Left lung (tissue), 10 donors: ENCODE results near the gene FCGR3A. TPM values are rescaled to one million over a fixed set of nuclear protein-coding genes. Genes with fewer than 3 reads are reported as not detected.
"Not testable (repeated sequence)": the region's sequence is repeated elsewhere in the genome, so short reads cannot be mapped to it uniquely, and the experiment has no call there.

Experiments
- ATAC-seq: fragments of 200-7000 bp; cut with Tn5 transposase; one replicate; pipeline ENCODE4 v1.9.1; 2020; ENCODE audit warnings: moderate library complexity
- DNase-seq, 4 donors: peaks; one replicate each; pipeline ENCODE4 v3.0.0-alpha.2; 2013 to 2020
- H3K27ac ChIP-seq, 2 donors: fragments of 200-600 bp; sonication (generic) in 1 of 2; one replicate each; pipeline versions ENCODE4 v1.5.0 to v1.8.0; 2020 to 2021
- H3K27me3 ChIP-seq, 2 donors: fragments of 200-600 bp; sonication (generic) in 1 of 2; one replicate each; pipeline versions ENCODE4 v1.5.0 to v1.8.0; 2020 to 2021
- H3K36me3 ChIP-seq, 2 donors: fragments of 200-600 bp; sonication (generic) in 1 of 2; one replicate each; pipeline versions ENCODE4 v1.5.0 to v1.8.0; 2020 to 2021
- H3K4me1 ChIP-seq, 2 donors: fragments of 200-600 bp; one replicate each; pipeline ENCODE4 v1.8.0; 2021
- H3K4me3 ChIP-seq, 2 donors: fragments of 200-600 bp; sonication (generic) in 1 of 2; one replicate each; pipeline versions ENCODE4 v1.5.0 to v1.8.0; 2020 to 2021; ENCODE audit warnings: mild to moderate bottlenecking in 1 of 2
- H3K9me3 ChIP-seq, 2 donors: fragments of 200-600 bp; sonication (generic) in 1 of 2; one replicate each; pipeline versions ENCODE4 v1.5.0 to v1.8.0; 2020 to 2021
- CTCF ChIP-seq, 2 donors: fragments of 200-600 bp; sonication (generic) in 1 of 2; IDR thresholded peaks; one replicate each; pipeline versions ENCODE4 v1.5.0 to v1.8.0; 2021; ENCODE audit warnings: antibody characterized with exemption in 2 of 2
- intact Hi-C, 2 donors: fragments of 100-400 bp; cut with DNase I; formaldehyde crosslinking; loops; one replicate each; pipeline versions ENCODE4 v1.11.2 to v1.14.2; 2022
- polyA plus RNA-seq, 6 donors: library from polyadenylated mRNA; unstranded; fragments of 120-200 nt; gene quantifications; one replicate each; pipeline ENCODE4 v1.2.1, GENCODE V29; 2013; ENCODE audit not compliant: insufficient read length in 6 of 6
- total RNA-seq, 2 donors: library from RNA; stranded (reverse); fragmentation: NEBNext Ultra II Directional; extraction: Animal tissue kit (Norgen Biotek cat#: 25700); gene quantifications; one replicate each; pipeline ENCODE4 v1.2.1, GENCODE V29; 2021
- donor health status: DM: no; HTN: yes; CAD: no.
- donor health status: DM: no; HTN: no; CAD: no.

The FCGR3A gene
- total and polyA plus RNA-seq, 8 donors: 1.8 to 237 (median 3.4) TPM

GRCh38 chr1:161537068-161537669, 12.4 kb downstream of the FCGR3A start:
- H3K36me3 ChIP-seq, H3K27ac ChIP-seq, ATAC-seq, H3K27me3 ChIP-seq, H3K4me3 ChIP-seq, H3K9me3 ChIP-seq, DNase-seq, intact Hi-C loops: not testable (repeated sequence)
- H3K4me1 ChIP-seq: peaks cover 0 to 21% of the 10 kb centered on the region in 2 donors

GRCh38 chr1:161532644-161533567, 16.7 kb downstream of the FCGR3A start:
- H3K9me3 ChIP-seq, intact Hi-C loops, H3K36me3 ChIP-seq, H3K4me3 ChIP-seq, H3K27me3 ChIP-seq: not testable (repeated sequence)
- ATAC-seq: peak; percentile 4
- Histone ChIP-seq H3K27ac (peak overlapping the region; percentile 66 to 67), H3K4me1 (peaks cover 0 to 24% of the 10 kb centered on the region in 2 donors)
- DNase-seq: peak in 2 of 4 donors; percentile 49 to 67

- H3K36me3 ChIP-seq: no peaks in the 10 kb centered on the region
- intact Hi-C loops: no loop called here
- no peaks in the 10 kb centered on the region for H3K27me3 ChIP-seq
- peaks cover 0 to 24% of the 10 kb centered on the region in 2 donors for H3K4me1 ChIP-seq
- TF ChIP-seq CTCF (IDR thresholded peaks at IDR 0.05): no peak
- peak overlapping the region; percentile 66 to 67 for H3K27ac ChIP-seq
- no peak overlapping the region for H3K4me3 ChIP-seq
- DNase-seq: no peak
- ATAC-seq: no peak
- no peaks in the 10 kb centered on the region for H3K9me3 ChIP-seq
Observed at GRCh38 chr1:161531986-161532643, 17.5 kb downstream of the FCGR3A start.

- intact Hi-C loops, H3K36me3 ChIP-seq, H3K27me3 ChIP-seq, H3K9me3 ChIP-seq: not testable (repeated sequence)
- Histone ChIP-seq H3K4me1 (peaks cover 0 to 28% of the 10 kb centered on the region in 2 donors), H3K4me3 (peak overlapping the region; percentile 58 to 60), H3K27ac (peak overlapping the region; percentile 84 to 93)
- DNase-seq (peak; percentile 81 to 93 (median 88)), ATAC-seq (peak; percentile 80)
Observed at GRCh38 chr1:161530671-161531641, 18.7 kb downstream of the FCGR3A start.

- DNase-seq (peak in 3 of 4 donors; percentile 44 to 75 (median 61)), ATAC-seq (peak; percentile 77)
- intact Hi-C loops, H3K36me3 ChIP-seq, H3K27me3 ChIP-seq, H3K9me3 ChIP-seq: not testable (repeated sequence)
- peak overlapping the region; percentile 84 to 93 for H3K27ac ChIP-seq
- H3K4me1 ChIP-seq: peaks cover 0 to 31% of the 10 kb centered on the region in 2 donors
- H3K4me3 ChIP-seq: peak overlapping the region; percentile 58 to 60
Observed at GRCh38 chr1:161530158-161530557, 19.5 kb downstream of the FCGR3A start.

- Histone ChIP-seq H3K27ac (peak overlapping the region; percentile 84 to 93), H3K4me1 (peaks cover 0 to 35% of the 10 kb centered on the region in 2 donors), H3K4me3 (peak overlapping the region; percentile 58 to 60)
- ATAC-seq: peak; percentile 6
- H3K27me3 ChIP-seq, DNase-seq, intact Hi-C loops, H3K9me3 ChIP-seq, H3K36me3 ChIP-seq: not testable (repeated sequence)
Observed at GRCh38 chr1:161529463-161530104, 20.0 kb downstream of the FCGR3A start.

- H3K27ac ChIP-seq, H3K27me3 ChIP-seq, intact Hi-C loops, H3K9me3 ChIP-seq, ATAC-seq, H3K4me3 ChIP-seq, H3K36me3 ChIP-seq: not testable (repeated sequence)
- peaks cover 0 to 35% of the 10 kb centered on the region in 2 donors for H3K4me1 ChIP-seq
- DNase-seq: peak in 1 of 4 donors; percentile 56
Observed at GRCh38 chr1:161528550-161528949, 21.1 kb downstream of the FCGR3A start.

GRCh38 chr1:161525918-161526317, 23.7 kb downstream of the FCGR3A start:
- ATAC-seq, DNase-seq, H3K9me3 ChIP-seq, H3K27ac ChIP-seq, H3K4me3 ChIP-seq, H3K27me3 ChIP-seq, intact Hi-C loops: not testable (repeated sequence)
- Histone ChIP-seq H3K36me3 (peaks cover 0 to 10% of the 10 kb centered on the region in 2 donors), H3K4me1 (peaks cover 0 to 16% of the 10 kb centered on the region in 2 donors)

- DNase-seq: peak in 2 of 4 donors; percentile 62 to 82
- H3K4me3 ChIP-seq: peak overlapping the region in 1 of 2 donors; percentile 54
- peak overlapping the region in 1 of 2 donors; percentile 86 for H3K27ac ChIP-seq
- peaks cover 0 to 15% of the 10 kb centered on the region in 2 donors for H3K4me1 ChIP-seq
- ATAC-seq: peak; percentile 9
- H3K27me3 ChIP-seq, H3K9me3 ChIP-seq, intact Hi-C loops: not testable (repeated sequence)
- peaks cover 0 to 10% of the 10 kb centered on the region in 2 donors for H3K36me3 ChIP-seq
Observed at GRCh38 chr1:161525321-161525720, 24.3 kb downstream of the FCGR3A start.

- H3K27me3 ChIP-seq, intact Hi-C loops, H3K9me3 ChIP-seq: not testable (repeated sequence)
- H3K4me3 ChIP-seq: peak overlapping the region in 1 of 2 donors; percentile 54
- ATAC-seq (peak; percentile 64), DNase-seq (peak in 1 of 4 donors; percentile 82)
- peaks cover 0 to 15% of the 10 kb centered on the region in 2 donors for H3K4me1 ChIP-seq
- peaks cover 0 to 10% of the 10 kb centered on the region in 2 donors for H3K36me3 ChIP-seq
- peak overlapping the region in 1 of 2 donors; percentile 86 for H3K27ac ChIP-seq
Observed at GRCh38 chr1:161524742-161525291, 24.8 kb downstream of the FCGR3A start.
